Suppressor macrophage treated with lipopolysaccharide for 1 hour (primary cell): ENCODE measurements around the gene LHX1.

Experiments used
- DNase-seq, 3 donors: peaks; one replicate each; pipeline ENCODE4 v3.0.0-alpha.2; 2020 to 2022

The LHX1 gene

GRCh38 chr17:36922175-36922574 lies 15.1 kb upstream of the LHX1 start:
- DNase-seq = no peak

GRCh38 chr17:36923814-36924221 lies 13.5 kb upstream of the LHX1 start:
- no peak for DNase-seq

- DNase-seq = no peak
Measured at GRCh38 chr17:36926226-36926625, 11.0 kb upstream of the LHX1 start.

- no peak for DNase-seq
Measured at GRCh38 chr17:36926701-36927100, 10.6 kb upstream of the LHX1 start.

- no peak for DNase-seq
Measured at GRCh38 chr17:36928471-36929345, 8.6 kb upstream of the LHX1 start.

GRCh38 chr17:36929851-36930582 lies 7.3 kb upstream of the LHX1 start:
- DNase-seq = peak in 2 of 3 donors; percentile 44

DNA sequence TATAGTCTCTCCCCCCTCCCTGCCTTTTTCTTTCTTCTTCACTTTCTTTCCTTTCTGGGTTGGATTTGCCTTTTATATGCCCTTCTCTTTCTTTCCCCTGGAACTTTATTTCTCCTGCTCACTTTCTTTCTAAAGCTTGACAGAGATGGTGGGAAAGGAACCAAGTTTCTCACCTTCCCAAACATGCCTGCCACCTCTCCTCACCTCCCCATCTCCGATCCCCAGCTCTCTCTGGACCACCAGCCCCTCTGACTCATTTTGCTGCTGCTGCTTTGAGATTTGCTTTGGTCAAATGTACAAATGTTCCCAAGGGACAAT lies 6.7 kb upstream of the LHX1 start:
- DNase-seq = no peak

- DNase-seq = no peak
Measured at GRCh38 chr17:36931096-36931696, 6.1 kb upstream of the LHX1 start.

GRCh38 chr17:36931697-36932382 lies 5.4 kb upstream of the LHX1 start:
- DNase-seq = no peak

GRCh38 chr17:36932383-36932693 lies 4.9 kb upstream of the LHX1 start:
- no peak for DNase-seq

DNA sequence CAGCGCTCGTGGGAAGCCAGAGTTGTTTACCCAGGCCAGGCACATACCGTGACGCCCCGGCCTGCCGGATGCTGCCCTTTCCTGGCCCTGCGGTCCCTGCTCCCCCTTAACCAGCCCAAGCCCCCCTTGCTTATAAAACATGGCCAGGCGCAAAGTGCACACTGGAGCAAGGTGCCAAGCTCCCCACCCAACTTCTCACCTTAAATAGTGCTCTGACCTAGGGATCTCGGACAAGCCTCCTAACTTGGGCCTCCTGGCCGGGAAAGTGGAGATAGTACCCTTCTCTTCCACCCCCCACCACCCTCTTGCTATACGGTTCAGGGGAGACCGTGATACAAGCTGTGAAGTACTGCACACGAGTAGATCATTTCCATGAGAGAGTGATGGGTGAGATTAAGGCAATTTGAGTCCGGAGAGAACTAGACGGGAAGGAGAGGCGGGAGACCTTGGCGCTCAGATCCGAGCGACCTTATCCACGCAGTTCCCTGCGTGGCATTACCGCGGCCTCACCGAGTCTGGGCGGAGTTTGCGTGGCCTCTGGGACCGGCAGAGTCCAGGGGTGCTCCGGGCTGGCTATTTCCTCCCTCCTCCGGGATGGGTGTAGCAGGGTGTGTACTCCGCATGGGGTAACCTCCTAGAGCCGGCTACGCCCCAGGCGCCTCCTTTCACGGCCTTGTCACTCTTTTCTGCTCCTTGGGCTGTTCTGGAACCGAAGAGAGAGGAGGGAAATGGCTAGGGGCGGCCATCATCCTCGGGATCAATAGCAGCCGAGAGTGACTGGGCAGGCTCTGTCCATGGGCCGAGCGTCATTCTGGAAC lies 4.4 kb upstream of the LHX1 start:
- no peak for DNase-seq

DNA sequence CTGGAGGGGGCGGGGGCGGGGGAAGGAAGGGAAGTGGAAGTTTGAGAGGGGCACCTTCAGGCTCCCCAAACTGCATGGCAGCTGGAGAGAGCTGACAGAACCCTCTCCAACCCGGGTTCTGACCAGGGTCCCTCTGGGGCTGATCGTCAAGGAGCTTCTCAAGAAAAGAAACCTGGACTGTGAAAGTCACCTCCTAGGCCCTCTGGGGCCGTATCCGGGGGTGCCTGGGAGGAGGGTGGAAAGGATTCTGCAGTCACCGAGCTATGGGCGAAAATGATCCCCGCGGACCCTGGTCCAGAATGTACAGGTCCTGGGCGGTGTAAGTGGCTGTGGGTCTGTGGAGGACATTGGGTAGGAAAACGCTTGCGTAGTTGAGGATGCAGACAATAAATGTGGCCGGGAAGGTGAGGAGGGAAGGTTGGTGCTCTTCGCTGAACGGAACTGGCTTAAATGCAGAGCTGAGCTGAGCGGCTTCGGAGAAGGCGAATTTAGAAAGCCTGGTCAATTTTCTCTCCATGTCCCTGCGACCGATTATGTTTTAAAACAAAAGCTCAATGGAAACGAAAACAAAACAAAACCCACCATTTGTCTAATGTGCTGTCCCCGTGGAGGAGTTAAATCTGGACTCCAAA lies 3.6 kb upstream of the LHX1 start:
- DNase-seq = no peak

DNA sequence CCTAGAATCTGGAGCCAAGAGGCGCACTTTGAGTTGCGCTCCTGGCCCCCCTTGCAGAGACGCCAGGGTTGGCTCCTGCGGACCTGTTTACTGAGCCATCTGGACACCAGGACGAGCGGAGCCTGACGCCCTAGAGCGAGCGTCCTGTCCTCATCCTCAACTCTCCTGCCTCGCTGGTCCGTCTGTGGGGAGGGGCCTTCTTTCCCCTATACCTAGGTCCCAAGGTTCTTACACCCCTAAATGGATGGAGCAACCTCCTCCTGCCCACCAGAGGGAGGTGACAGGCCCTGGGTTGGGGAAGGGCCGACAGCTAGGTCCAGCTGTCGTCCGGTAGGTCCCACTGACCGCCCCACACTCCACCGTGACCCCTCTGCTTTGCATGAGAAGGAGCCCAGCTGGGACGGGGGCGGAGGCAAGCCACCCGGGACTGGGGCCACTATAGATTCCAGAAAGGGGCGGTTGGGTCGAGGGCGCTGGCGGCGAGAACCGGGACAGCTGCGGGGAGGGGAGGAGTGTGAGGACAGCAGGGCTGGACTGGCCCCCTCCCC lies 3.1 kb upstream of the LHX1 start:
- no peak for DNase-seq

- DNase-seq = peak in 1 of 3 donors; percentile 42
Measured at GRCh38 chr17:36934692-36935630, 2.3 kb upstream of the LHX1 start.

DNA sequence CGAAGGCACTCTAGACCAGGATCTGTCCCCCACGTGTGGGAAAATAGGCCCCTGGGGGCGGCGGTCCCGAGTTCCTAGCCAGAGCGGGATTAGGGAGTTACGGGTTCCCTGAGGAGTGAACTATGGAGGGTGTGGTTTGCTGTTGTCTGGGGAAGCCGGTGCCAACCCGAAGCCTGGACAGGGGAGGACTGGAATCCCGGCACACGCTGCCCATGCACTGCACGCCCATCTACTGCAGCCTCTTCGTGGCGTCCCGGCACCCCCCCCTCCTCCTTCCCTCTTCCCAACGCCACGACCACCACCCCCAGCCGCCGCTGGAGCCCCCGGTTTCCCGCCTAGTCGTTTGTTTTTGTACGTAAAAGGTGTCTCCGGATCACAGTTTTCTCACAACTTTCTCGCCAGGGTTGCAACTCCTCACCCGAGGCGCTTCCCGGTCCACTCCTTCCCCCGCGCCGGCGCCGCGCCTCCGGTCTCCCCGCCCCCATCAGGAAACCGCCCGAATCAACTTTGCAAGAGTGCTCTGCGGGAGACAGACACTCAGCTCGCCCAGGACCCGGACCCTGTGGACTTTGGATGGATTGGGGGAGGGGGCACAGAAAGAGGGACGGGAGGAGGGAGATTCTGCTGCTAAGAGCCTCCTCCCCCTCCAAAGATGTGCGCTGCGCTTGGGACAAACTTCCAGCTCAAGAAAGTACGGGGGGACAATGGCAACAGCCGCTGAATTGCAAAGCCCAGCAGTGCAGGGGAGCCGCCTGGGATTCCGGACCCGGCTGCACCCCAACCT lies 1.4 kb upstream of the LHX1 start:
- DNase-seq = peak in 1 of 3 donors; percentile 39

DNA sequence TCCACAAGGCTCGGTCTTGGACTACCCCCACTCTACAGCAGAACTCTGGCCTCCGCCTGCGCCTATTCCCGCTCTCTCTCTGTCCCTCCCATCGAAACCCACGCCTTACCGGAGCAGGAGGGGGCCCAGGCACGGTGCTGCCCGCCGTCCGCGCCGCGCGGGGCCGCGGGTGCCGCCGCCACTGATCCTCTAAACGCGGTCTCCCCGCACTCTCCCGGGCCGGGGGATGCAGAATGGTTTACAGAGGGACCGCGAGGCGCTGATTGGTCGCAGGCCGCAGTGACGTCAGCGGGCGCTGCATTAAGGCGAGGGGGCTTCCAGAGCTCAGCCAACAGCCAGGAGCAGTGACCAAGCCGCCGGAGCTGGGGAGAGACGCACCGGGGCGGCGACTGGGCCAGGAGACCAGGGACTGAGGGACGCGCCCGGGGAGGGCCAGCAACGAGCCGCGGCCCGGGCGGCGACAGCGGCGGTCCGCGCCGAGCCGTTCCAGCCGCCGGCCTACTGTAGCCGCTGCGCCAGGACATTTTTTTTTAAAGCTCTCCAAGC lies 747 bp upstream of the LHX1 start:
- peak in 1 of 3 donors; percentile 50 for DNase-seq

- DNase-seq = peak; percentile 38 to 59 (median 47)
Measured at GRCh38 chr17:36937959-36938565, 787 bp downstream of the LHX1 start.

GRCh38 chr17:36938566-36939051 lies 1.3 kb downstream of the LHX1 start:
- no peak for DNase-seq
